Measurements from ENCODE around the gene BMPR1A.

BMPR1A gene

DNA sequence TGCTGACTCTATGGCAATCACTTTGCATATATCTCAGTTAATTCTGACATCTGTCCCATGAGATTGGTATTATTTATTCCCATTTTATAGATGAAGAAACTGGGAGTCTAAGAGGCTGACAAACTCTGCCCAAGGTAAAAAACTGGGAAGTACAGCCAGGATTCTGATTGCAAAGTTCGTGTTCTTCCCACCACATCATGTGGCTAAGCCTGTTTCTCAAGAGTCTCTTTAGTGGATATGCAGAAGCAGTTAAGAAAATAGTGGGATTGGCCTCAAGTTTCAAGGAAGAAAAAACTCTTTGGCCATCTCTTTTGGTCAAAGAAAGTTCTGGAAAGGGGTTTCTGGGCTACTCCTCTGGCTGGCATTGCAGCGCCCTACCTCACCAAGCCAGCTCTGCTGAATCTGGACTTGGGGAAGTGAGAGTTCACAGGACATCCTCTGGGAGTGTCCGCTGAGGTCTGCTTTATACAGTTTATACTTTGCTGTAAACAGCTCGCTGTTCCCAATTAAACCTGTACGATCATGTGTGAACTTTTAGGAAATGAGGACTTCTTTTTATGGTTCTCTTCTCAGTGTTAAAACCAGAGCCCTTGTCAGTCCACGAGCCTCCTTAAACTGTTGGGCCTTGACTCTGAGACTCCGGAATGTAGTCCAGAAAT, 12.2 kb upstream of the BMPR1A start:
- TF ChIP-seq CSDC2 (CRISPR knock-in tag; IDR thresholded peaks at IDR 0.05) (no peak), TOX (CRISPR knock-in tag; IDR thresholded peaks at IDR 0.05; ENCODE audit: borderline replicate concordance) (no peak), ISL1 (CRISPR knock-in tag; IDR thresholded peaks at IDR 0.05) (no peak), RARB (CRISPR knock-in tag; IDR thresholded peaks at IDR 0.05) (no peak)
- no peak; the same call in 2 of the 3 replicates for ATAC-seq

DNA sequence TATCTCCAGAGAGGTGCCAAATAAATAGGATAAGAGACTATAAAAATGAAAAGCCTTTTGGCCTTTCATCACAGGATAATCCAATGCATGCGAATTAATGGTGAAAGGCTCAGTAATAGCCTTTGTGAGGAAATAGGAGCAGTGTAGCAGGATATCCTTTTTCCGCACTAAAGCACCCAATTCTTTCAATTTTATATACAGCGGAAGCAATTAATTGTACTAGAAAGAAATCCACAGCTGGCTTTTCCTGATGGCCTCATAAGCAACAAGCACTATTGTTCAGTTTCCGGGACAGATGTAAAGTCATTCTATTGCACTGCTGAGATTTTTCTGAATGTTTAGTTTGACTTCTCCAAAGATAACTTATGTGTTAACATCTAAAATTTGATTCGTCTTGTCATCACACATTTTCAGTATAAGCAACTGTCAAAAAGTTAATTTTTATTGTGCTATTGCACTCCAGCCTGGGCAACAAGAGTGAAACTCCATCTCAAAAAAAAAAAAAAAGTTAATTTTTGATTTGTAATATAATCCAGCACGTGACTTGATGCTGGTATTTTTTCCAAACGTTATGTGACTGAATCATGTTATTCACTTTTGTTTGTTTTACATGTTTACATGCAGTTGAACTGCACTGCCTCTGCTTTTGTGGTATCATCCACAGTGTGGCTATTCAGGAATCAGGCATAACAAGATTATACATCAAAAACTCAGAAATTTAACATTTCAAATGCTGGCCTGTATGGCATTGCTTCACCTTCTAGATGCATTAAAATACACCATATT, 8.4 kb upstream of the BMPR1A start:
- ATAC-seq, result no peak
- TF ChIP-seq RARB (CRISPR knock-in tag; IDR thresholded peaks at IDR 0.05) (no peak), ZNF70 (CRISPR knock-in tag; IDR thresholded peaks at IDR 0.05) (no peak), BACH2 (CRISPR knock-in tag; IDR thresholded peaks at IDR 0.05; ENCODE audit: borderline replicate concordance) (no peak), ZFP30 (CRISPR knock-in tag; IDR thresholded peaks at IDR 0.05) (no peak), POU6F1 (CRISPR knock-in tag; IDR thresholded peaks at IDR 0.05; ENCODE audit: borderline replicate concordance, low read depth) (no peak), TCF4 (CRISPR knock-in tag; IDR thresholded peaks at IDR 0.05; ENCODE audit: borderline replicate concordance) (no peak), GLIS3 (CRISPR knock-in tag; IDR thresholded peaks at IDR 0.05) (no peak), ARNTL (CRISPR knock-in tag; IDR thresholded peaks at IDR 0.05; ENCODE audit: borderline replicate concordance, low read depth) (no peak)
- TF ChIP-seq, protein P1, sequence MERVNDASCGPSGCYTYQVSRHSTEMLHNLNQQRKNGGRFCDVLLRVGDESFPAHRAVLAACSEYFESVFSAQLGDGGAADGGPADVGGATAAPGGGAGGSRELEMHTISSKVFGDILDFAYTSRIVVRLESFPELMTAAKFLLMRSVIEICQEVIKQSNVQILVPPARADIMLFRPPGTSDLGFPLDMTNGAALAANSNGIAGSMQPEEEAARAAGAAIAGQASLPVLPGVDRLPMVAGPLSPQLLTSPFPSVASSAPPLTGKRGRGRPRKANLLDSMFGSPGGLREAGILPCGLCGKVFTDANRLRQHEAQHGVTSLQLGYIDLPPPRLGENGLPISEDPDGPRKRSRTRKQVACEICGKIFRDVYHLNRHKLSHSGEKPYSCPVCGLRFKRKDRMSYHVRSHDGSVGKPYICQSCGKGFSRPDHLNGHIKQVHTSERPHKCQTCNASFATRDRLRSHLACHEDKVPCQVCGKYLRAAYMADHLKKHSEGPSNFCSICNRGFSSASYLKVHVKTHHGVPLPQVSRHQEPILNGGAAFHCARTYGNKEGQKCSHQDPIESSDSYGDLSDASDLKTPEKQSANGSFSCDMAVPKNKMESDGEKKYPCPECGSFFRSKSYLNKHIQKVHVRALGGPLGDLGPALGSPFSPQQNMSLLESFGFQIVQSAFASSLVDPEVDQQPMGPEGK (CRISPR knock-in tag; IDR thresholded peaks at IDR 0.05; ENCODE audit: borderline replicate concordance), result no peak

DNA sequence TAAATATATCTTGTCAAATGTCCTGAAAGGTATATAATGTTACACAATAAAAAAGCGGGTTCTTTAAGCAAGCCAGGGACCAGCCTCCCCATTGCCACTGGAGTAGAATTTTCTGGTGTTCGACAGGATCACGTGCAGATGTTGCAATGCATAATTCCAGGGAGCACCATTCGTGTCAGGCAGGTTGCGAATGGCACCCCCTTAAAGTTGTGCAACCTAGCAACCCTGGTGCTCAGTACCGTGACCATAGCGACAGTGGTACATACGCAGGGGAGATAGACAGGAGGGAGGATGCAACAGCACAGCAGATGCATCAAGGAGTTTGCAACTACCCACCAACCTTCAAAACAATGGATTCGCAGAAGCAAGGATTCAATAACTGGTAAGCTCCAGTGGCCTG, 6.6 kb upstream of the BMPR1A start:
- ATAC-seq, result no peak
- TF ChIP-seq CSDC2 (CRISPR knock-in tag; IDR thresholded peaks at IDR 0.05) (no peak), ZNF8 (CRISPR knock-in tag; IDR thresholded peaks at IDR 0.05) (no peak), CSRNP3 (CRISPR knock-in tag; IDR thresholded peaks at IDR 0.05) (no peak), ZNF565 (CRISPR knock-in tag; conservative IDR thresholded peaks at IDR 0.05; ENCODE audit: low read depth) (no peak), GLIS3 (CRISPR knock-in tag; IDR thresholded peaks at IDR 0.05) (no peak), RARB (CRISPR knock-in tag; IDR thresholded peaks at IDR 0.05) (no peak), ISL1 (CRISPR knock-in tag; IDR thresholded peaks at IDR 0.05) (no peak), TOX (CRISPR knock-in tag; IDR thresholded peaks at IDR 0.05; ENCODE audit: borderline replicate concordance) (no peak), ZC3H10 (CRISPR knock-in tag; IDR thresholded peaks at IDR 0.05) (no peak), OSR1 (CRISPR knock-in tag; IDR thresholded peaks at IDR 0.05) (no peak), ZNF70 (CRISPR knock-in tag; IDR thresholded peaks at IDR 0.05) (no peak), ESRRG (CRISPR knock-in tag; IDR thresholded peaks at IDR 0.05) (no peak)

- ATAC-seq, result no peak
- TF ChIP-seq ZNF8 (CRISPR knock-in tag; IDR thresholded peaks at IDR 0.05) (no peak), PPARA (CRISPR knock-in tag; IDR thresholded peaks at IDR 0.05; ENCODE audit: borderline replicate concordance) (no peak), ZNF70 (CRISPR knock-in tag; IDR thresholded peaks at IDR 0.05) (no peak), CSDC2 (CRISPR knock-in tag; IDR thresholded peaks at IDR 0.05) (no peak), TCF4 (CRISPR knock-in tag; IDR thresholded peaks at IDR 0.05; ENCODE audit: borderline replicate concordance) (no peak), POU6F1 (CRISPR knock-in tag; IDR thresholded peaks at IDR 0.05; ENCODE audit: borderline replicate concordance, low read depth) (no peak), CSRNP3 (CRISPR knock-in tag; IDR thresholded peaks at IDR 0.05) (no peak), ZFP30 (CRISPR knock-in tag; IDR thresholded peaks at IDR 0.05) (no peak), RARB (CRISPR knock-in tag; IDR thresholded peaks at IDR 0.05) (no peak), GLIS3 (CRISPR knock-in tag; IDR thresholded peaks at IDR 0.05) (no peak), TOX (CRISPR knock-in tag; IDR thresholded peaks at IDR 0.05; ENCODE audit: borderline replicate concordance) (no peak), ZC3H10 (CRISPR knock-in tag; IDR thresholded peaks at IDR 0.05) (no peak), OSR1 (CRISPR knock-in tag; IDR thresholded peaks at IDR 0.05) (no peak), ESRRG (CRISPR knock-in tag; IDR thresholded peaks at IDR 0.05) (no peak), ISL1 (CRISPR knock-in tag; IDR thresholded peaks at IDR 0.05) (no peak), ZNF565 (CRISPR knock-in tag; conservative IDR thresholded peaks at IDR 0.05; ENCODE audit: low read depth) (no peak), SNAI2 (CRISPR knock-in tag; IDR thresholded peaks at IDR 0.05) (no peak)
- TF ChIP-seq, protein P2, sequence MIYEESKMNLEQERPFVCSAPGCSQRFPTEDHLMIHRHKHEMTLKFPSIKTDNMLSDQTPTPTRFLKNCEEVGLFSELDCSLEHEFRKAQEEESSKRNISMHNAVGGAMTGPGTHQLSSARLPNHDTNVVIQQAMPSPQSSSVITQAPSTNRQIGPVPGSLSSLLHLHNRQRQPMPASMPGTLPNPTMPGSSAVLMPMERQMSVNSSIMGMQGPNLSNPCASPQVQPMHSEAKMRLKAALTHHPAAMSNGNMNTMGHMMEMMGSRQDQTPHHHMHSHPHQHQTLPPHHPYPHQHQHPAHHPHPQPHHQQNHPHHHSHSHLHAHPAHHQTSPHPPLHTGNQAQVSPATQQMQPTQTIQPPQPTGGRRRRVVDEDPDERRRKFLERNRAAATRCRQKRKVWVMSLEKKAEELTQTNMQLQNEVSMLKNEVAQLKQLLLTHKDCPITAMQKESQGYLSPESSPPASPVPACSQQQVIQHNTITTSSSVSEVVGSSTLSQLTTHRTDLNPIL (CRISPR knock-in tag; IDR thresholded peaks at IDR 0.05; ENCODE audit: low read depth), result no peak
Observed at GRCh38 chr10:86751477-86751876, 4.9 kb upstream of the BMPR1A start.

Measured in SK-N-SH treated with all-trans-retinoic acid at 6 μM for 48 hours (cell line).